Measurements from ENCODE around the gene AP1G1. TPM values are rescaled to one million over a fixed set of nuclear protein-coding genes. Genes with fewer than 3 reads are reported as not detected.

AP1G1 gene
- total and polyA plus RNA-seq, 2 of the 4 experiments (the other 2 are of a cell fraction), result 48.3 to 86.7 TPM

- DNase-seq, result no peak
Observed at GRCh38 chr16:71840052-71840451, 31.4 kb upstream of the AP1G1 start.

More at GRCh38 chr16:71840052-71840451, 31.4 kb upstream of the AP1G1 start:
- dilution Hi-C loops (cut with HindIII; ENCODE audit: low sequenced_read_pairs, unreplicated experiment), result no loop called here
- in situ Hi-C loops (cut with MboI; ENCODE audit: low sequenced_read_pairs), result no loop called here
- Histone ChIP-seq H2BK20ac (ENCODE audit: low read depth, low read length) (no peak overlapping the region), H3K36me3 (ENCODE audit: control insufficient read depth, insufficient read depth, low read length) (no peaks in the 10 kb centered on the region), H3K9ac (ENCODE audit: low read depth, low read length) (no peak overlapping the region), H3K9me1 (ENCODE audit: insufficient read depth, low read length) (no peaks in the 10 kb centered on the region; the same call in 1 of the 2 replicates), H2AK9ac (replicated peaks; ENCODE audit: low read depth, low read length, poor library complexity) (no peak overlapping the region), H3K27me3 (ENCODE audit: control insufficient read depth, insufficient read depth, low read length) (no peaks in the 10 kb centered on the region), H3K4me3 (ENCODE audit: insufficient read depth, low read depth, low read length) (no peak overlapping the region), H3K23ac (ENCODE audit: low read depth, low read length) (no peak overlapping the region), H3K14ac (replicated peaks; ENCODE audit: low read depth, low read length) (no peak overlapping the region), H2BK120ac (ENCODE audit: low read depth, low read length) (no peak overlapping the region), H3K56ac (ENCODE audit: extremely low read depth, insufficient read depth, low read length) (no peak overlapping the region), H4K91ac (ENCODE audit: insufficient read depth, low read depth, low read length) (no peak overlapping the region), H3K27ac (ENCODE audit: insufficient read depth, low read length) (no peak overlapping the region), H2BK15ac (ENCODE audit: low read depth, low read length) (no peak overlapping the region), H2AK5ac (ENCODE audit: low read depth, low read length) (no peak overlapping the region), H3K4me1 (ENCODE audit: control insufficient read depth, insufficient read depth, low read length) (no peaks in the 10 kb centered on the region), H4K20me1 (ENCODE audit: insufficient read depth, low read length) (no peaks in the 10 kb centered on the region), H4K8ac (ENCODE audit: low read depth in 2 of 2, low read length in 2 of 2) (no peak overlapping the region), H3K9me3 (ENCODE audit: control insufficient read depth, insufficient read depth, low read length) (no peaks in the 10 kb centered on the region), H4K5ac (ENCODE audit: low read depth, low read length) (no peak overlapping the region), H3K79me1 (ENCODE audit: low read depth in 1 of 2, low read length in 2 of 2) (peaks cover 0 to 4% of the 10 kb centered on the region in 2 experiments; a peak in 2 of 4 replicates), H3K18ac (ENCODE audit: low read depth, low read length) (no peak overlapping the region), H3K4me2 (ENCODE audit: low read depth, low read length) (no peak overlapping the region), H2BK5ac (ENCODE audit: low read depth, low read length, poor library complexity, severe bottlenecking) (no peak overlapping the region), H3K4ac (ENCODE audit: low read depth, low read length) (no peak overlapping the region), H2AFZ (replicated peaks; ENCODE audit: low read length, poor library complexity) (no peak overlapping the region)
- no peak for TF ChIP-seq CEBPB (IDR thresholded peaks at IDR 0.05; ENCODE audit: low read depth, low read length)
- TF ChIP-seq RFX5 (IDR thresholded peaks at IDR 0.05; ENCODE audit: low read depth, low read length), result no peak
- TF ChIP-seq CHD1 (IDR thresholded peaks at IDR 0.05; ENCODE audit: low read depth, low read length), result no peak
- TF ChIP-seq CTCF (conservative IDR thresholded peaks at IDR 0.05; ENCODE audit: low read depth, low read length), result no peak
- no peak for TF ChIP-seq BHLHE40 (IDR thresholded peaks at IDR 0.05; ENCODE audit: low read depth, low read length)
- TF ChIP-seq ELK1 (IDR thresholded peaks at IDR 0.05; ENCODE audit: borderline replicate concordance, low read depth, low read length), result no peak
- no peak for TF ChIP-seq NFE2L2 (IDR thresholded peaks at IDR 0.05; ENCODE audit: low read depth, low read length)
- no peak for TF ChIP-seq FOS (IDR thresholded peaks at IDR 0.05; ENCODE audit: low read depth, low read length)
- ChIA-PET POLR2A (ENCODE audit: unreplicated experiment) (no interaction called here), CTCF (no interaction called here)
- intact Hi-C loops (cut with micrococcal nuclease), result no loop called here
- BruUV-seq (replicated peaks), result no TSS peak
- ATAC-seq (ENCODE audit: low read depth), result no peak
- WGBS, 2 experiments (ENCODE audit: extremely low coverage in 2 of 2, insufficient read length in 1 of 2), result no CpG with 5 or more reads among the region's 7 CpGs

Measured in IMR-90 (cell line).